HepG2 (cell line): ENCODE results near the gene PSMD4. TPM values are rescaled to one million over a fixed set of nuclear protein-coding genes. Genes with fewer than 3 reads are reported as not detected.

ENCODE experiments used
- ATAC-seq: fragments of 200-7000 bp; cut with Tn5 transposase; 3 replicates; pipeline ENCODE4 v1.9.1; 2020; ENCODE audit warnings: mild to moderate bottlenecking, moderate library complexity
- BruUV-seq: library from RNA; stranded (reverse); fragments of 400-500 nt; replicated peaks from 2 replicates; lab custom pipeline; 2021; lab: Mats Ljungman, UMichigan
- CTCF ChIA-PET: fragments of 300-600 bp; formaldehyde crosslinking; extraction: SDS; loops from one replicate; lab custom pipeline; 2021; ENCODE audit warnings: low total read pairs, inconsistent platforms, low intra/inter-chr PET ratio; lab: Yijun Ruan, JAX
- POLR2A ChIA-PET: fragments of 350-600 bp; sonication (Branson Sonifier 250); formaldehyde crosslinking; loops from one replicate; lab custom pipeline; 2020; ENCODE audit warnings: antibody characterized with exemption, inconsistent platforms; lab: Yijun Ruan, JAX
- DNase-seq: peaks from one replicate; pipeline ENCODE4 v3.0.0-alpha.2; 2015; ENCODE audit warnings: low spot score
- FAIRE-seq: peaks from 3 replicates; lab custom pipeline; 2011; peaks lifted over from hg19 to GRCh38; lab: Jason Lieb, UNC
- H2AFZ ChIP-seq: one replicate; pipeline ENCODE4 v1.6.1; 2011; ENCODE audit warnings: low read length, inconsistent platforms
- H3K27ac ChIP-seq: fragments of 300-600 bp; 3 replicates; pipeline ENCODE4 v1.8.0; 2011; ENCODE audit warnings: mixed run types, mild to moderate bottlenecking, mixed read lengths, low read length, inconsistent platforms; ENCODE audit not compliant: insufficient read depth; ENCODE audit errors: extremely low read length
- H3K27me3 ChIP-seq, 2 experiments: fragments of 200-600 bp in 1 of 2; 2 replicates in 1 of 2; 3 replicates in 1 of 2; pipeline versions ENCODE4 v1.6.0 to v1.8.0; 2011; ENCODE audit warnings: low read length in 2 of 2, mild to moderate bottlenecking in 2 of 2, moderate library complexity in 2 of 2, inconsistent platforms in 1 of 2; ENCODE audit not compliant: insufficient read depth in 2 of 2, control insufficient read depth in 1 of 2
- H3K36me3 ChIP-seq, 2 experiments: fragments of 200-600 bp in 1 of 2; replicated peaks in 1 of 2; 2 replicates in 1 of 2; 3 replicates in 1 of 2; pipeline versions ENCODE4 v1.5.1 to v1.8.0; 2011; ENCODE audit warnings: low read length in 2 of 2, inconsistent platforms in 1 of 2; ENCODE audit not compliant: insufficient read depth in 2 of 2, control insufficient read depth in 1 of 2
- H3K4me1 ChIP-seq: 2 replicates; pipeline ENCODE4 v1.5.1; 2012; ENCODE audit warnings: low read length, inconsistent platforms; ENCODE audit not compliant: insufficient read depth
- H3K4me2 ChIP-seq: 2 replicates; pipeline ENCODE4 v1.6.0; 2011; ENCODE audit warnings: low read depth, low read length, inconsistent platforms
- H3K4me3 ChIP-seq, 3 experiments: fragments of 200-600 bp in 1 of 3; sonication (generic), shearing (Covaris generic) in 1 of 3; replicated peaks in 1 of 3; 2 replicates each; pipeline ENCODE4 v1.5.1; 2011 to 2016; ENCODE audit warnings: low read length in 3 of 3, inconsistent platforms in 2 of 3, low read depth in 2 of 3, mild to moderate bottlenecking in 2 of 3, control low read depth in 1 of 3, mixed read lengths in 1 of 3; ENCODE audit not compliant: insufficient read depth in 1 of 3
- H3K79me2 ChIP-seq: one replicate; pipeline ENCODE4 v1.6.1; 2011; ENCODE audit warnings: low read length, inconsistent platforms; ENCODE audit not compliant: insufficient read depth
- H3K9ac ChIP-seq: 2 replicates; pipeline ENCODE4 v1.6.0; 2011; ENCODE audit warnings: mild to moderate bottlenecking, low read depth, low read length, inconsistent platforms; ENCODE audit not compliant: insufficient read depth
- H3K9me3 ChIP-seq: 2 replicates; pipeline ENCODE4 v1.5.1; 2012; ENCODE audit warnings: mild to moderate bottlenecking, low read length
- H4K20me1 ChIP-seq: 2 replicates; pipeline ENCODE4 v1.6.0; 2011; ENCODE audit warnings: inconsistent platforms, mild to moderate bottlenecking, low read length, moderate library complexity; ENCODE audit not compliant: insufficient read depth
- KLF6 ChIP-seq: IDR thresholded peaks from 2 replicates; pipeline ENCODE4 v1.8.0; 2016; ENCODE audit warnings: missing biosample characterization, missing genetic modification reagents
- ZNF331 ChIP-seq: sonication (generic); formaldehyde crosslinking; IDR thresholded peaks from 2 replicates; pipeline ENCODE4 v1.4.0; 2020; ENCODE audit warnings: missing genetic modification reagents
- ZNF567 ChIP-seq: sonication (generic); formaldehyde crosslinking; IDR thresholded peaks from 2 replicates; pipeline ENCODE4 v1.8.1; 2023; ENCODE audit warnings: mild to moderate bottlenecking, missing genetic modification reagents, borderline replicate concordance
- WGBS: methylation state at CpG from one replicate; pipeline ENCODE4 v1.1.6; 2017; ENCODE audit warnings: low lambda C conversion rate; 5-methylcytosine and 5-hydroxymethylcytosine counted together
- in situ Hi-C: cut with HindIII; loops from 2 replicates; pipeline ENCODE4 v1.10.0; 2017; ENCODE audit warnings: low pct_unique_long_range_greater_than_20kb; ENCODE audit not compliant: extremely low pct_ligation_motif_present
- intact Hi-C: fragments of 100-400 bp; cut with micrococcal nuclease; formaldehyde crosslinking; loops from one replicate; pipeline ENCODE4 v1.10.0; 2022; ENCODE audit not compliant: unreplicated experiment
- polyA plus RNA-seq, 8 experiments: library from polyadenylated mRNA; depleted of rRNA in 3 of 8; stranded (reverse) in 7 of 8; unstranded in 1 of 8; fragments of >200 nt; fragmentation: Illumina TruSeq in 4 of 8; extraction: Trizol in 4 of 8; gene quantifications; 2 replicates each; pipeline versions ENCODE4 v1.2.1 to v1.2.3, GENCODE V29; 2011 to 2016; ENCODE audit warnings: low read depth in 4 of 8, missing spikeins in 1 of 8, mixed read lengths in 1 of 8; ENCODE audit not compliant: insufficient read depth in 1 of 8
- total RNA-seq, 5 experiments: library from RNA; depleted of rRNA; stranded (reverse); fragments of >200 nt; fragmentation: Illumina TruSeq; extraction: Trizol; gene quantifications; 2 replicates each; pipeline ENCODE4 v1.2.3, GENCODE V29; 2016; ENCODE audit warnings: low read depth in 1 of 5
- TF ChIP-seq, protein P1 (sequence below): sonication (generic); formaldehyde crosslinking; IDR thresholded peaks from 2 replicates; pipeline ENCODE4 v1.8.1; 2023; ENCODE audit warnings: mild to moderate bottlenecking, moderate library complexity, missing genetic modification reagents

The PSMD4 gene
- total and polyA plus RNA-seq, 2 of the 13 experiments (the other 11 are each of a cell fraction or from before 2014, with no cell fraction given) = 194 to 243 TPM

DNA sequence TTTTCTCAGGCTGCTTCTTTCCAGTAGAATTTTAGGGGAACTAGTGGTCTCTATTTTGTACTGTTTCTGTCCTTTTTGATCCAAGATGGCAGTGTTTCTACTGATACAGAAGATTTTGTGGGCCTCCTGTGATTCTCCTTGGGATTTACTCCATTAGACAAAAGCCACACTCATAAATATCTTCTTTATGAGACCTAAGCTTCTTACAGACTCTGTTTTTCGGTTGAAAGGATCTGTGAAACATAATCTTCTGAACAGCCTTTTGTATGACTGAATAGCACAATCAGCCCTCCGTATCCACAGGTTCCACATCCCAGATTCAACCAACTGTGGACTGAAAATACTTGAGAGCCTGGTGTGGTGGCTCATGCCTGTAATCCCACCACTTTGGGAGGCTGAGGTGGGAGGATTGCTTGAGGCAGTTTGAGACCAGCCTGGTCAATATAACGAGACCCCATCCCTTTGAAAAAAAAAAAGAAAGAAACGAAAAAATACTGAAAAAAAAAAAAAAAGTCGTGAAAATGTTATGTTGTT, 10.8 kb upstream of the PSMD4 start:
- DNase-seq (no peak), ATAC-seq (no peak), FAIRE-seq (no peak)
- Histone ChIP-seq H3K4me1 (no peaks in the 10 kb centered on the region), H2AFZ (no peak overlapping the region), H3K36me3 (peaks cover 38 to 89% of the 10 kb centered on the region in 2 experiments), H3K9ac (no peak overlapping the region), H3K4me2 (no peak overlapping the region), H3K79me2 (no peaks in the 10 kb centered on the region), H3K27me3 (no peaks in the 10 kb centered on the region), H3K4me3 (no peak overlapping the region), H4K20me1 (no peaks in the 10 kb centered on the region), H3K9me3 (no peaks in the 10 kb centered on the region), H3K27ac (no peak overlapping the region)
- in situ Hi-C loops = no loop called here
- CTCF ChIA-PET = no interaction called here
- no TSS peak for BruUV-seq
- intact Hi-C loops = no loop called here
- TF ChIP-seq, protein P1, sequence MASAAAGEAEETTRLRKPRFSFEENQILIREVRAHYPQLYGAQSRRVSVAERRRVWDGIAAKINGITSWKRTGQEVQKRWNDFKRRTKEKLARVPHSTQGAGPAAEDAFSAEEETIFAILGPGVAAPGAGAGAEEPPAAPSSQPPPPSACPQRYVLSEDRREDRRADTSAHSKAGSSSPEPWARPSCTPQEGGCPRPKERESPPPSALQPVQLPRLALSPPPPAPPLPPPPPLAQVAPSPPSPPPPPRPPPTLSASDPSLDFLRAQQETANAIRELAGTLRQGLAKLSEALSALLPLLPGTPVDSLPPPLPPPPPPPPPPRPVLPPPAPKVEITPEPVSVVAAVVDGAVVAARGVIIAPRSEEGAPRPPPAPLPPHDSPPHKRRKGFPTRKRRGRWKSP (CRISPR knock-in tag) = no peak
- POLR2A ChIA-PET = no interaction called here
- WGBS = 89% methylated on average over 5 of the region's 5 CpGs

DNA sequence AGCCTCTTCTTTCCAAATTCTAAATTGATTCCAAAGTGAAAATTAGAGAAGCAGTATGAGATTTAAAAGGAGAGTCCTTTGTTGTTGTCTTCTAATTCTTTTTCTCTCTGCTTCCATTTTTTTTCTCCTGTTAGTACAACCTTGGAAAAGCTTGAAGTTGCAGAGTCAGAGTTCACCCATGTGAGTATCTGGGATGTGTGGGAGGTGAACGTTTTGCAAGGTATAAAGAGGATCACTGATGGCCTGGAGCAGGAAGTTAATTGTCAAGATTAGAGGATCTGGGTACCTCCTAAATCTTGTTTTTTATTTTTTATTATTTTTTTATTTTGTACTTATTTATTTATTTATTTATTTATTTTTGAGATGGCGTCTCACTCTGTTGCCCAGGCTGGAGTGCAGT, 7.7 kb upstream of the PSMD4 start:
- Histone ChIP-seq H3K9ac (no peak overlapping the region), H4K20me1 (no peaks in the 10 kb centered on the region), H3K9me3 (no peaks in the 10 kb centered on the region)
- intact Hi-C loops = no loop called here
- BruUV-seq = no TSS peak
- in situ Hi-C loops = no loop called here
- WGBS = 94% methylated on average over 2 of the region's 2 CpGs
- ChIA-PET CTCF (no interaction called here), POLR2A (interaction anchor here (1.2 to 1.9 kb wide), 2 partner anchors 35 to 50 kb away, joined by 3 to 4 read pairs; partner anchors contain the start of gene ZNF687)
- no peak for ATAC-seq
- TF ChIP-seq KLF6 (CRISPR knock-in tag) (no peak), ZNF567 (CRISPR knock-in tag) (no peak), ZNF331 (CRISPR knock-in tag) (no peak)
- TF ChIP-seq, all 625 proteins: peak for 0
- Histone ChIP-seq H3K27me3 (no peaks in the 10 kb centered on the region), H3K79me2 (no peaks in the 10 kb centered on the region), H3K4me2 (no peak overlapping the region), H3K27ac (no peak overlapping the region), H3K4me3 (no peak overlapping the region), H2AFZ (no peak overlapping the region), H3K36me3 (peaks cover 28 to 69% of the 10 kb centered on the region in 2 experiments), H3K4me1 (peaks cover 15% of the 10 kb centered on the region)
- DNase-seq (no peak), FAIRE-seq (no peak)
